IPS-18a (cell line): ENCODE measurements around the gene RGS16.

Experiments used
- H3K27ac ChIP-seq: one replicate; pipeline ENCODE4 v1.5.1; 2013; ENCODE audit warnings: low read length
- H3K27me3 ChIP-seq: one replicate; pipeline ENCODE4 v1.6.1; 2013; ENCODE audit warnings: mild to moderate bottlenecking, low read length; ENCODE audit not compliant: control insufficient read depth, insufficient read depth
- H3K36me3 ChIP-seq: one replicate; pipeline ENCODE4 v1.6.1; 2013; ENCODE audit warnings: low read depth, low read length; ENCODE audit not compliant: control insufficient read depth
- H3K4me1 ChIP-seq: one replicate; pipeline ENCODE4 v1.6.1; 2013; ENCODE audit warnings: low read depth, low read length; ENCODE audit not compliant: control insufficient read depth
- H3K4me3 ChIP-seq: one replicate; pipeline ENCODE4 v1.5.1; 2013; ENCODE audit warnings: low read length
- H3K9ac ChIP-seq: one replicate; pipeline ENCODE4 v1.6.1; 2013; ENCODE audit warnings: mild to moderate bottlenecking, low read length, moderate library complexity
- H3K9me3 ChIP-seq: one replicate; pipeline ENCODE4 v1.6.1; 2013; ENCODE audit warnings: low read depth, low read length; ENCODE audit not compliant: control insufficient read depth

Gene RGS16

DNA sequence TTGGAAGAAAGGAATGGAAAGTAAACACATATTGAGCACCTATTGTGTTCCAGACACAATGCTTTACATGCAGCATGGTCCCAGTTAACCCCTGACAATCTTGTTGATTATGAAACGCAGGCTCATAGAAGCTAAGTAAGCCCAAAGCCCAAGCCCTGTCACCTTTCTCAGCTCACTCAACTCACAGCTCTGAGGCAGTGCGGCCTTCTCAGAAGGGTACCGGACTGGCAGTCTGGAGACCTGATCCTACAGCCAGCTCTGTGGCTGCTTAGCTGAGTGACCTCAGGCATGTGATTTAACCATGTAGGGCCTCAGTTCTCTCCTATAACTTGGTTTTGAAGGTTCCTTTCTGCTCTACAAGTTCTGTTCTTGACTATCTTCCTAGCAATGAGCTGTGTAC lies 14.7 kb downstream of the RGS16 start:
- Histone ChIP-seq H3K4me1 (peaks cover 7% of the 10 kb centered on the region), H3K9me3 (no peaks in the 10 kb centered on the region), H3K4me3 (peak overlapping the region; percentile 63), H3K36me3 (no peaks in the 10 kb centered on the region), H3K27me3 (no peaks in the 10 kb centered on the region), H3K27ac (no peak overlapping the region), H3K9ac (no peak overlapping the region)

DNA sequence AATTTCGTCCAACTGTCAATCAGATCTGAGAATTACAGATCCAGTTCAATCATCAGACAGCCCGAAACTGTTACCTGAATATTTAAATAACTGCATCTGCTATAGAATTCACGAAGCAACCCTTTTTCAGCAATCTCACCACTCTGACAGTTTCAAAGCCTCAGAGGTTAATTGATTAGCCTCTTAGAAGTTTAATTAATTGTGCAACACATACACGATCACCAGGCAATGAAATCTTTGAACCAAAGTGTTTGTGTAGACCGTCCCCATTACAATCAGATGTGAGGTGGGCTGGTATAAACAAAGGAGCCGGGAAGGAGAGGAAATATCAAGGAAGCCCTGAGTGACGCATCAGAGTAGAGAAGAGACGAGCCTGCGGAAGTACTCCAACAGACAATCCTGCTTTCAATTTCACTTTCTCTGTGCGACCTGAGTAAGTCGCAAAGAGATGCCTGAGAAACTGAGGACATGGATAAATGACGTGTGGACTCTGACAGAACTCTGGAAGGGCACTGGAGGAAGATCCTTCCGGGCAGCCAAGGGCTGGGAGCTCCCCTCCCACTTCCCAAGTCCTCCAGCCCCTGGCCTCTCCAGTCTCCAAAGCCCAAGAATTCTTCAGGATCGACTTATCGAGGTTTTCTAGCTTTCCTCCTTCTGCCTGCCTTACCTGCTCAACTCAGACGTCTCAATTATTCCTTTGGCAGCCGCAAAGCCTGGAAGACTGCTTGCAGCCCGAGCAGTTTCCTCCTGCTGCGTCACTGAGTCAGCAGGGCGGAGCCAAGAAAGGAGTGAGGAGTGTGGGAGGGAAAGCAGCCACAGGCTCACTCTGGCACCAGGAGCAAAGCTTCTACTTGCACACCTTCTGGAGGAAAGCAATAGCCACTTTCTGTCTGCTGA lies 15.4 kb downstream of the RGS16 start, which contains the start of gene RNASEL:
TSS of gene RNASEL (minus strand) at position 757 of the 897 bp plus-strand sequence. CDS start 2,450 bp downstream, outside the sequence.
- Histone ChIP-seq H3K27ac (no peak within 1 kb of the TSS), H3K36me3 (no peaks in the 10 kb centered on the region), H3K4me1 (peaks cover 7% of the 10 kb centered on the region), H3K9ac (peak within 1 kb of the TSS; percentile 51), H3K9me3 (no peaks in the 10 kb centered on the region), H3K4me3 (peak within 1 kb of the TSS; percentile 63), H3K27me3 (no peaks in the 10 kb centered on the region)

DNA sequence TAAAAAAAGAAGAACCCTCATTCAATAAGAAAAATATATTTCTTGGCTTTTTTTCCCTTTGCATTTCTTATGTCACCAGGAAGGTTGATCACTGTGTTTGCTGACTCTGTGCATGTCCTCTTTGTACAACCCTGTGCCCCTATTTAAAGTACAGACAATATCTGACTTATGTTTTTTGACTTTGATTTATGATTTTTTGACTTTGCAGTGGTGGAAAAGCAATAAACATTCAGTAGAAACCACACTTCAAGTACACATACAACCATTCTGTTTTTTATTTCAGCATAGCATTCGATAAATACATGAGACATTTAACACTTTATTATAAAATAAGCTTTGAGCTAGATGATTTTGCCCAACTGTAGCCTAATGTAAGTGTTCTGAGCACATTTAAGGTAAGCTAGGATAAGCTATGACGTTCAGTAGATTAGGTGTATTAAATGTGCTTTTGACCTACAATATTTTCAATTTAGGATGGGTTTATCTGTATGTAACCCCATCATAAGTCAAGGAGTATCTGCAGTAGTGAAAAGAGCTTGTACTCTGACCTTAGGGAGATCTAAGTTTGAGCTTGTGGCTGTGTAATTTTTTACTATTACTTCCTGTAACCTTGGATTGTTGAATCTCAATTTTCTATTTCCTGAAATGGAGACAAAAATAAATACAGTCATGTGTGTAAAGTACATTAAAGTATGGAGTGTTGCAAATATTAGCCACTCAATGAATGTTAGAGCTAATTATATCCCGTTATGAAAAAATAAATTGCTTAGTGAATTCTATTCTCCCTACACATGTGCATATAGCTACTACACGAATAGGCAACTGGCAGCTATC lies 16.3 kb downstream of the RGS16 start:
- Histone ChIP-seq H3K9me3 (no peaks in the 10 kb centered on the region), H3K36me3 (no peaks in the 10 kb centered on the region), H3K27ac (no peak overlapping the region), H3K9ac (no peak overlapping the region), H3K4me3 (peak overlapping the region; percentile 63), H3K27me3 (no peaks in the 10 kb centered on the region), H3K4me1 (peaks cover 7% of the 10 kb centered on the region)

DNA sequence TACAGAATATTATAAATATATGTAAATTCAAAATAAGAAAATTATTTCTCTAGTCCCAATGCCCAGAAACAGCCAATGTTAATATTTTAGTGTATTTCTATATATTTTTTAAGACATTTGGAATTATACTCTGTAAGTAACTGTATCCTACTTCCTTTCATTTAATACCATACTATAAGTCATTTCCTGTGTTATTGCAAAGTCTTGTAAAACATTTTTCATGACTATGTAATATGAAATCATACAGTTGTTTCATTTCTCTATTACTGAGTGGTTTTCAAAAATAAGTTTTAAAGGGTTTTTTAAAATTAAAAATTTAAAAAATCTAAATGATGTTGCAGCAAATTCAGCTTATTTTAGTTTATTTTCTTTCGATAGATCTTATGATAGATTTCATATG lies 17.1 kb downstream of the RGS16 start:
- no peaks in the 10 kb centered on the region for H3K36me3 ChIP-seq
- no peaks in the 10 kb centered on the region for H3K9me3 ChIP-seq

DNA sequence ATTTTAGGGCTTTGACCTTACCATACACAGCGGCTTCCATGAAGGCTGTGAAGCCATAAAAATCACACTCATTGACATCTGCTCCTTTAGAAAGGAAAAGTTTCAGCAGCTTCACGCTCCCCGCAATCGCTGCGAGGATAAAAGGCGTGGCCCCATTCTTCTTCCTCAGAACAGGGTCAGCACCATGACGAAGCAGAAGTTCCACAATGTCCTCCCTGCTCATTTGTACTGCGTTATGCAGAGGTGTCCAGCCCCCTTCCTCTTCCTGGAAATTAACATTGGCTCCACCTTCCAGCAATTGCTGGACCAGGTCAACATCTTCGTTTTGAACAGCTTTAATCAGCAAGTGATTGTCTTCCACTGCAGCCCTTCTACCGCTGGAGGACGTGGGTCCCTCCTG lies 17.8 kb downstream of the RGS16 start:
- H3K9me3 ChIP-seq: no peaks in the 10 kb centered on the region
- no peak overlapping the region for H3K27ac ChIP-seq
- H3K4me3 ChIP-seq: no peak overlapping the region
- no peak overlapping the region for H3K9ac ChIP-seq
- H3K36me3 ChIP-seq: no peaks in the 10 kb centered on the region
- H3K4me1 ChIP-seq: peaks cover 7% of the 10 kb centered on the region
- H3K27me3 ChIP-seq: no peaks in the 10 kb centered on the region

More for the DNA sequence above, 17.1 kb downstream of the RGS16 start:
- no peak overlapping the region for H3K9ac ChIP-seq
- H3K4me3 ChIP-seq: no peak overlapping the region
- no peak overlapping the region for H3K27ac ChIP-seq
- H3K4me1 ChIP-seq: peaks cover 7% of the 10 kb centered on the region
- H3K27me3 ChIP-seq: no peaks in the 10 kb centered on the region

DNA sequence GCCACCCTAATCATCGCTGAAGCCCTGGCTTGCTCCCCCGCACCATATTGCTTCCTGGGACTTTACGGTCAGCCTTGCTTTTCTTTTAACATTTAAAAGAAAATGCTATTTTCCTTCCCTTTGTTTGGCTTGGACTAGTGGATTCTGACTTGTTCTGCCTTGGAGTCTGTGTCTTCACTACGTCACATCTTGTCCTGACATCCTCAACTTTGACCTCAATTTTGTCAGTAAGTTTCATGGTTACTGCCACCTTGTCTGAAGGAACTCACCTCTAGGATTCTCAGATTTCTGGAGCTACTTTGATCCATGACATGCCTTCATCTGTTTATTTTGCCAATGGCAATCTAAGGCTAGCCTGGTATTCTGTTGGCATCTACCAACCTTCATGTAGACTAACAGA lies 19.4 kb downstream of the RGS16 start:
- Histone ChIP-seq H3K27ac (no peak overlapping the region), H3K9ac (no peak overlapping the region), H3K9me3 (no peaks in the 10 kb centered on the region), H3K4me1 (peaks cover 7% of the 10 kb centered on the region), H3K27me3 (no peaks in the 10 kb centered on the region), H3K4me3 (no peak overlapping the region), H3K36me3 (no peaks in the 10 kb centered on the region)

DNA sequence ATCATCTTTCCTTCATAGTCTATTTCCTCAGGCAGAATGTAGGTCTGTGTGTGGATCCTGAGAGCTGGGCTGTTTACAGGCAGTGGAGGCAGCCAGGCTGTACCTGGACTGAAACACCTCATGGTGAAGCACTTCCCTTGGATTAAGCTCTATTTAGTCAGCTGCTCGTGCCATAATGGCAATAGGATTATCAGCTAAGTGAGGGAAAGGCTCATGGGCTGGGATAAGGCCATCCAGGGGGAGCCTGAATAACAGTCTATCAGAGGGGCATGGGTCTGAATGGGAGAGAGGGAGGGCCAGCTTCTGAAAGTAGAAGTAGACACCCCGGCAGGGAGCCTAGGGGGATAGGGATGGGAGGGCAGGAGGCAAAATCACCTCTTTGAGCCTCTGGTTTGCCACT lies 23.5 kb downstream of the RGS16 start:
- Histone ChIP-seq H3K9ac (no peak overlapping the region), H3K9me3 (no peaks in the 10 kb centered on the region), H3K4me1 (no peaks in the 10 kb centered on the region), H3K27me3 (no peaks in the 10 kb centered on the region), H3K27ac (no peak overlapping the region), H3K4me3 (no peak overlapping the region), H3K36me3 (no peaks in the 10 kb centered on the region)

DNA sequence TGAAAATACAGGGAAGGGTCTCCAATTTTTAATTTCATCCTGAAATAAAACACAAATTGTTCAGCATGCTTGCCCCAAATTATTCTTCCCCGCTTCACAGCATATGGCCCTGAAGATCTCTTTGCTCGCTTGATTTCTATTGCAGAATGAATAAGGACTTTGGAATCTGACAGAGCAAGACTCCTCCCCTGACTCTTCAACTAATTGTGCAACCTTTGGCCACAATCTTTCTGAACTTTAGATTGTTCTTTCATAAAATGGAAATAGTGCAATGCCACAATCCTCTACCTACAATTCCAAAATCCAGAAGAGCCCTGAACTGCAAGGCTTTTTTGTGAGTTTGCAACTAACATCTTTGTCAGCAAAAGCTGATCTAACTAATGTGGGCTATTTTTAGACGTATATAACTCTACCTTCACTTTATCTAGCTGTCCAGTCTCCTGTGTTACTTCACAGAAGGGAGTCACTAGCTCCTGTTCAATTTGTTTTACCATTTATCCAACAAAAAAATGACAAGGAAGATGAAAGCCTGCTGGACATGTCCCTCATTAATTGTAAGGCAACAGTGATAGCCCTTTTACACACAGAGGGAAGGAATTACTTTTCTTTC lies 28.5 kb downstream of the RGS16 start:
- no peaks in the 10 kb centered on the region for H3K36me3 ChIP-seq
- no peak overlapping the region for H3K27ac ChIP-seq
- no peak overlapping the region for H3K4me3 ChIP-seq
- no peaks in the 10 kb centered on the region for H3K27me3 ChIP-seq
- H3K9ac ChIP-seq: no peak overlapping the region
- no peaks in the 10 kb centered on the region for H3K4me1 ChIP-seq
- H3K9me3 ChIP-seq: no peaks in the 10 kb centered on the region

DNA sequence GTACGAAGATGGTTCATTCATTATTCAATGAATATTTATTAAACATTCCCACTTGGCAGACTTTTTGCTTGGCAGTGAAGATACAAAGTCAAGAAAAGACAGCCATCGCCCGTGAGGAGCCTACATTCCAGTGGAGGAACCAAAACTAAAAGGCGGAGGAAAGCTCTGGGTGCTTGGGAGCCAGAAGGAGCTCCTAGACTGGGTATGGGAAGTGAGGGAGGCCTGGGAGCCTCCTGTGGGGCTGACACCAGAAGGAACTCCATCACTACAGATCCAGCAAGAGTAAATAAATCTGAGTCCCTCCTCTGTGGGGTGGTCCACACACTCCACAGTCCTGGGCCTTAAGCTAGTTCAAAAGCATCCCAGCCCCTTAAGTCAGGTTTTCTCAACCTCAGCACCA lies 30.0 kb downstream of the RGS16 start:
- Histone ChIP-seq H3K36me3 (no peaks in the 10 kb centered on the region), H3K4me1 (no peaks in the 10 kb centered on the region), H3K4me3 (no peak overlapping the region), H3K27ac (no peak overlapping the region), H3K9me3 (no peaks in the 10 kb centered on the region), H3K27me3 (no peaks in the 10 kb centered on the region), H3K9ac (no peak overlapping the region)

DNA sequence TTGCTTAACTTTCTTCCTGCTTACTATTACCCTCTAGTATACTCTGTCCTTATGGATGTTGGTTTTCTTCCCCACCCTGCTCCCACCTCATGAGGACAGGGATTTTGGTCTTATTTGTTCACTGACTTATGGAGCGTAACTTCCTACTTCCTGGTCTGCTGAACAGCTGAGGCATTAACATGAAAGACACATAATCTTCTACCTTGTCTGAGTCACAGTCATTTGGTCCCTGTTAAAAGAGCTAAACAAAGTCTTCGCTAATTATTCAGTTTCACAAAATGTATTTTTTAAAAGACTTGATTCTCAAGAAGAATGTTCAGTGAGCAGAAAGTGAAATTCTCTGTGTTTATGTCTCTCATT lies 33.6 kb downstream of the RGS16 start:
- Histone ChIP-seq H3K4me3 (no peak overlapping the region), H3K9ac (no peak overlapping the region), H3K4me1 (no peaks in the 10 kb centered on the region), H3K36me3 (no peaks in the 10 kb centered on the region), H3K9me3 (no peaks in the 10 kb centered on the region), H3K27ac (no peak overlapping the region), H3K27me3 (no peaks in the 10 kb centered on the region)

DNA sequence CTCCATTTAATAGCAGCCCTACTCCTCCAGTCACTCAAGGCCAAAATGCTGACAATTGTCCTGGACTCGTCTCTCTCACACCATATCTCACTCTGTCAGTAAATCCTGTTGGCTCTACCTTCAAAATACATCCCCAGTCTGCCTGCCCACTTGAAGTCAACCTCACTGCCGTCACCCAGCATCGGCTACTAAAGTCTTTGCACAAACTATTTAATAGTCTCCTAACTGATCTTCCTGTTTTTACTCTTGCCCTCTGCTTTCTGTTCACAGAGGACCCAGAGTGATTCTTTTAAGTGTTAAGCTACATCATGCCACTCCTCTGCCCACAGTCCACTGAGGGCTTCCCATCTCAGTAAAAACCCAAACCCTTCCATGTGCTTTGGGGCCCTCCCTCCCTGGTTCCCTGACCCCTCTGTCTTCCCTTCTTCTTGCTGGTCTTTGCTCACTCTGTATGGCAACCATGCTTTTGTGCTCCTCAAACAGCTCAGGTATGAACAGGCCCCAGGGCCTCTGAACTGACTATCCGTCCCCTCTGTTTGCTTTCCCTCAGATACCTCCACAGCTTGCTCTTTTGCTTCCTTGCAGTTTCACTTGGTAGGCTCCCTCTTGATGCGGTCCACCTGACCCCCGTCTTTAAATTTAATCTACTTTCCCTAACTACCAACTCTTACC lies 34.1 kb downstream of the RGS16 start:
- H3K36me3 ChIP-seq: no peaks in the 10 kb centered on the region
- no peak overlapping the region for H3K4me3 ChIP-seq
- no peak overlapping the region for H3K9ac ChIP-seq
- H3K9me3 ChIP-seq: no peaks in the 10 kb centered on the region
- no peaks in the 10 kb centered on the region for H3K27me3 ChIP-seq
- no peak overlapping the region for H3K27ac ChIP-seq
- no peaks in the 10 kb centered on the region for H3K4me1 ChIP-seq
